Activated T-cell treated with anti-CD3 and anti-CD28 coated beads for 48 hours (primary cell): ENCODE results near the gene PAPOLB.

Source experiments
- DNase-seq: peaks from one replicate; pipeline ENCODE4 v3.0.0-alpha.2; 2020; ENCODE audit warnings: low read depth

PAPOLB gene

GRCh38 chr7:4824120-4824775, 37.6 kb downstream of the PAPOLB start:
- DNase-seq, result no peak

- DNase-seq, result no peak
Observed at GRCh38 chr7:4823441-4824119, 38.2 kb downstream of the PAPOLB start.

- DNase-seq, result no peak
Observed at GRCh38 chr7:4822677-4823076, 39.2 kb downstream of the PAPOLB start.

- DNase-seq, result no peak
Observed at GRCh38 chr7:4820967-4821471, 40.8 kb downstream of the PAPOLB start.

GRCh38 chr7:4820405-4820966, 41.3 kb downstream of the PAPOLB start:
- no peak for DNase-seq

GRCh38 chr7:4819560-4820404, 42.0 kb downstream of the PAPOLB start:
- no peak for DNase-seq

- DNase-seq, result no peak
Observed at GRCh38 chr7:4818000-4818794, 43.6 kb downstream of the PAPOLB start.

- DNase-seq, result no peak
Observed at GRCh38 chr7:4817178-4817901, 44.5 kb downstream of the PAPOLB start.

GRCh38 chr7:4816419-4817080, 45.3 kb downstream of the PAPOLB start:
- DNase-seq, result no peak

GRCh38 chr7:4815609-4816418, 46.0 kb downstream of the PAPOLB start:
- DNase-seq, result no peak

GRCh38 chr7:4815121-4815520, 46.7 kb downstream of the PAPOLB start:
- no peak for DNase-seq

GRCh38 chr7:4814433-4814832, 47.4 kb downstream of the PAPOLB start:
- no peak for DNase-seq

GRCh38 chr7:4809666-4810065, 52.2 kb downstream of the PAPOLB start:
- no peak for DNase-seq

- no peak for DNase-seq
Observed at GRCh38 chr7:4809091-4809591, 52.7 kb downstream of the PAPOLB start.

GRCh38 chr7:4808565-4808964, 53.3 kb downstream of the PAPOLB start:
- no peak for DNase-seq

- DNase-seq, result no peak
Observed at GRCh38 chr7:4808026-4808425, 53.8 kb downstream of the PAPOLB start.
